Measurements from ENCODE around the gene SBF2.
"Not testable (repeated sequence)": the region's sequence is repeated elsewhere in the genome, so short reads cannot be mapped to it uniquely, and the experiment has no call there.

SBF2 gene

DNA sequence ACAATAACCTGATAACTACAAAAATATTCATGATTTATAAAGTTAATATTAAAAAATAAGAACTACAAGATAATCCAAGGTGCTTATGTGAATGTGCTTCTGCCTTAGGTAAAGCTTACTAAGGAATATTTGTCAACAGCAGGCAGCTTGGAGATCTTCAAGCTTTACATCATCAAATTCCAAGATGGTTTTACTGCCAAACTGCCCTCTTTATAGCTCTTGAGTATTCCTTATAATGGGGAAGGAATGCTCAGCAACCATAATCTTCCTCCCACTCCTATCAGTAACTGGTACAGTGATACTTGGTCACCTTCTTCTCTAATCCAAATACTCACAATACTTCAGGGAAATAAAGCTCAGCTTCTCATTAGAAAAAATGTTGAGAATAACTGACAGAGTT is 30.1 kb downstream of the SBF2 start:
- no peak for DNase-seq

DNA sequence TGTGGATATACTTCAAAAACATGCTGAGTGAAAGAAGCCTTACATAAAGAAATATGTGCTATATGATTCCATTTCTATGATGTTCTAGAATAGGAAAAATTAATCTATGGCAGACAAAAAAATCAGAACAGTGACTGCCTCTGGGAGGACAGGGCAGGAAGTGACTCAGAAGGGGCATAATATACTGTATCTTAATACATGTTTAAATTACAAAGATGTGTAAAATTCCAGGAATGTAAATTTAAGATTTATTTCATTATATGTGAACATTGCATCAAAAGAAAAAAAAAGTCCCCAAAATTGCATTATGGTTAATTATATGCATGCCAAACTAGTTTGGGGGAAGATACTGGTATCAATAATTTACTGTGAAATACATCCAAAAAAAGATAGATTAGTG is 32.2 kb downstream of the SBF2 start:
- DNase-seq, result no peak

DNA sequence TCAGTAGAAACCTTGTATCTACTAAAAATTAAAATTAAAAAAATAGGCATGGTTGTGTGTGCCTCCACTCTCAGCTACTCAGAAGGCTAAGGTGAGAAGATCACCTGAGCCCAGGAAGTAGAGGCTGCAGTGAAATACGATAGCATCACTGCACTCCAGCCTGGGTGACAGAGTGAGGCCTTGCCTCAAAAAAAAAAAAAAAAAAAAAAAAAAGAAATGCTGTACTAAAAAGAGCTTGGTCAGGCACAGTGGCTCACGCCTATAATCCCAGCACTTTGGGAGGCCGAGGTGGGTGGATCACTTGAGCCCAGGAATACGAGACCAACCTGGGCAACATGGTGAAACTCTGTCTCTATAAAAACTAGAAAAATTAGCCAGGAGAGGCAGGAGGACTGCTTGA is 36.5 kb downstream of the SBF2 start:
- DNase-seq, result no peak

DNA sequence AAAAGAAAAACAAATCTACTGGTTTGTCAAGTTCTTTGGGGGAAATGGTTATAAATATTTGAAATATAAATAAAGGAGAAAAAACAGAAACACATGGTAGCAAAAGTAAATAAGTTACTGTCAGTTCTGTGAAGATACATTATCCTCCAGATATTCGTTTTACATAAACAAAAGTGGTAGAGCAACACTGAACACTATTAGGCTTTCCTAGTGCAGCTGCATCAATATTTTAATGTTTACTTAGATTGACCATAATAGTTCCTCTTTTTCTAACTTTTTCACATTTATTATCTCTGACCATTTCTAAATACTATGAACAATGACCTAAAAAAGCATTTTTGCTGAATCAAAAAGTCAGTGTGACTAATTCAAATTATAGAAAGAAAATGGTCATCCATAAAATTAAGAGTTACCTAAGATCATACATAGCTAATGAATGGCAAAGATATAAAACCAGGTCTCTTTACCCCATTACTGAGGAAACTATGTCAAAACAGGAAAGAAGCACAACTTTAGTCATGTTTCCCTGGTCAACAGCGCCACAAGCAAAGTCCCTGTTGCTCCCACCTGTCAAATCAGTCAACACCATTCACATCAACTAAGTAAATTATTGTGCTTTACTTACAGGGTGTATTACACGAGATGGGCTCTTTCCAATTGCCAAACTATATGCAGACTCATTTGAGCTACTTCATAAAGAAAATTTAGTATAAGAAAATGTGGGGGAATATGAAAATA is 38.5 kb downstream of the SBF2 start:
- no peak for DNase-seq

DNA sequence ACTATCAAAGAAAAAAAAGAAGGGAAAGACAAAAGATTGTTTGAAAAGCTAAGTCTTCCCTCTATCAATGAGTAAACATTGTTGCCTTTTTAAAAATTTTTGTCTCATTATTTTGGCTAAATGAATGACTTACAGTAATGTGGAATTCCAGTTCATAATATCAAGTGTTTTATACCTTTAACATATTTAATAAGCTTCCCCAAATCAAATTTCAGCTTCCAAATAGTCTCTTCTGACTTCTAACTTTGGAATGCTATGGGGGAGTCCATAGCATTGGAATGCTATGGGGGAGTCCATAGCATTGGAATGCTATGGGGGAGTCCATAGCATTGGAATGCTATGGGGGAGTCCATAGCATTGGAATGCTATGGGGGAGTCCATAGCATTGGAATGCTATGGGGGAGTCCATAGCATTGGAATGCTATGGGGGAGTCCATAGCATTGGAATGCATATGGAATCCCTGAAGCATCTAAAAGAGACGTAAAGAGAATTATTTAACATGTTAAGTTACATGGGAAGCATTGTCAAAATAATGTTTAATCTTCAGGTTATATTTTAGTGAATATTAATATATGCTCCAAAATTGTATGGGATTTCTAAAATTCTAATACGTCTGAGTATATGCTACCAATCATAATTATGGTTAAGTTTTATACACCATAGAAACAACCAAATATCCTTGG is 44.4 kb downstream of the SBF2 start:
- DNase-seq, result not testable (repeated sequence)

DNA sequence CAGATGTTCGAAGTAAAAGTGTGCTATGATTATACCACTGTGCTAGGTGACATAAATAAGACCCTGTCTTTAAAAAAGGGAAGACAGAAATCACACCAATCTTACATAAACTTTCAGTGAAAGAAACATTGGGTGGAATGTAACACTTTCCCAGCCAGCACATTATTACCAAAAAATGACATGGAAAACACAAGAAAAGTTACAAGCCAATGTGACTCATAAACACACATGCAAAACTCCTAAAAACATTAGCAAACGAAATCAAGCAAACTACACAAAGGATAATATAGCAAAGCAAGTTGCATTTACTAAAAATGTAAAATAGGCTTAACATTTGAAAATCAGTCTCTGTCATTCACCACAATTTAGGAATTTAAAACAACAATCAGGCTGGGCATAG is 47.0 kb downstream of the SBF2 start:
- no peak for DNase-seq

DNA sequence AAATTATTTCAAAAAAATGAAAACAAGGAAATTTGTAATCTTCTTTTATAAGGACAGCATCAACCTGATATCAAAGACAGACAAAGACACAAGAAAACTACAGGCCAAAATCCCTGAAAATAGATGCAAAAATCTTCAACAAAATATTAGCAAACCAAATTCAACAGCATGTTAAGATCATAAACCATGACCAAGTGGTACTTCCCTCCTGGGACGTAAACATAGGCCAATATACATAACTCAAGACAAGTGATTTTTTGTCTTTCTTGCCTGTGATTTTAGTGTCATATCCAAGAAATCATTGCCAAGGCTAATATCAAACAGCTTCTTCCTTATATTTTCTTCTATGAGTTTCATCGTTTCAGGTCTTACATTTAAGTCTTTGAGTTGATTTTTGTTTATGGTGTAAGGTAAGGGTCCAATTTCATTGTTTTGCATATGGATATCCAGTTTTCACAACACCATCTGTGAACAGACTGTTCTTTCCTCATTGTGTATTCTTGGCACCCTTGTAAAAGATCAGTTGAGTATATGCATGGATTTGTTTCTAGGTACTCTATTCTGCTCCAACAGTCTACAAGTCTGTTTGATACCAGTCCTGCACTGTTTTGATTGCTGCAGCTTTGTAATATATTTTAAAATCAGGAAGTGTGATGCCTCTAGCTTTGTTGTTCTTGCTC is 50.0 kb downstream of the SBF2 start:
- no peak for DNase-seq

DNA sequence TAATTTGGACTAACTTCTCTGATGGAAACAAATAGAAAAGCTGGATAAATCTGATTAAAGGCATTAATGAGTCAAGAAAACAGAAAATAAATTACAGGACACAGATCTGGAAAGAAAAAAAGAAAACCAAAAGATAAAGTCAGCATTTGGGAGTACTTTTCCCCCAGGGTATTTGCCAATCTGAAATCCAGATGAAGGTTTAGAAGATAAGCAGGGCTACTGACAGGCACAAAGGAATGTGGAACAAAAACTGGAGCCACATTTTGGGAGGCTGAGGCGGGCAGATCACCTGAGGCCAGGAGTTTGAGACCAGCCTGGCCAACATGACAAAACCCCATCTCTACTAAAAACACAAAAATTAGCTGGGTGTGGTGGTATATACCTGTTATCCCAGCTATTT is 57.2 kb downstream of the SBF2 start:
- DNase-seq, result no peak

DNA sequence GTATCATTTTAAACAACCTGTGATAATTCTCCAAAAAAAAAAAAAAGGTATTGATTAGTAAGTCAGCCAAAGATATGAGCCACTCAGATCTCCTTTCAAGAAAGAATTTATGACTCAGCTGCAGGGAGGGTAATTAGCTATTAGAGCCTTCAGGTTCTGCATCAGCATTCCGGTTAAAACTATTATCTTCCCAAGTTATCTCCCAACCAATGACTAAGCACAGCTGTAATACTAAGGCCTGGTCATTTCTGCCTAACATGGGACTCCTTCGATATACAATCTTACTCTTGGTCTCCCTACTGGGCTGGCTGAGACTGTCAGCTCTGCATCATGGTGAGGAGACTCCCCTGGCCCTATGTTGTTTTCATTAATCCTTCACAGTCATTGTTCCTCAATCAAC is 60.4 kb downstream of the SBF2 start:
- no peak for DNase-seq

DNA sequence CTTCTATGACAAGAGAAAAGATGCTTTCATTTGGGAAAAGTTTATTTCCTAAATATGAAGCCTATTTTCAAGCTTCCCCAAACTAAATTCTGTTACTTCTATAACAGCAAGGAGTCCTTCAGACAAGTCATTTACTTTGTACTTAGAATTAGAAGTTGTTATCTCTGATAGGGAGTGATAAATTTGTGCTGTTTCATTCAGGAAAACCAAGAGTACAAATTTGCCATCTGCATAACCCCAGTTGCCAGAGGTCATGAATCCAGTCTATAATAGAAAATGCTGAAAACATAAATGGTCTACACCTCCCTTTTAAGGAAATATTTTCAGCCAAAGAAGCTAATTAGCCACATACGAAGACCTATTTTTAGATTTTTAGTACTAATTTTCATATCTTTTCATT is 61.3 kb downstream of the SBF2 start:
- no peak for DNase-seq

DNA sequence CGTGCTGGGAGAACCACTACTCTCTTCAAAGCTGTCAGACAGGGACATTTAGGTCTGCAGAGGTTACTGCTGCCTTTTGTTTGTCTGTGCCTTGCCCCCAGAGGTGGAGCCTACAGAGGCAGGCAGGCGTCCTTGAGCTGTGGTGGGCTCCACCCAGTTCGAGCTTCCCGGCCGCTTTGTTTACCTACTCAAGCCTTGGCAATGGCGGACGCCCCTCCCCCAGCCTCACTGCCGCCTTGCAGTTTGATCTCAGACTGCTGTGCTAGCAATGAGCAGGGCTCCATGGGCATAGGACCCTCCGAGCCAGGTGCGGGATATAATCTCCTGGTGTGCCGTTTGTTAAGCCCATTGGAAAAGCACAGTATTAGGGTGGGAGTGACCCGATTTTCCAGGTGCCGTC is 62.2 kb downstream of the SBF2 start:
- DNase-seq, result not testable (repeated sequence)

DNA sequence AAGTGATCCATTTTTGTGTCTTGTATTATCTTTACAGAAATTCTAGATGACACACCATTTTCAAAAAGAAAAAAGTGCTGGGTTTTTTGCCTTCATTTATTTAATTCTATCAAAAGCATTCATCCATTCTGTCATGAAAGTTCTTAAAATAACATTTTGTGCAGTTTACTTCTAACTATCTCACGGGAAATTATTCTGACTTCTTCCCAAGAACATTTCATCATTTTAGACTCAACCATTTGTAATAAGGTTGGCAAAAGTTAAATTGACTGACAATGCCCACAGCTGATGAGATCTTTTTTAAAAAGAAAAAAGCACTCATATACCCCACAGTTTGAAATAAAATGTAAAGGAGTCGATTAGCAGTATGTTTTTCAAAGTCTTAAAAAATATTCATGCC is 68.5 kb downstream of the SBF2 start:
- DNase-seq, result no peak

DNA sequence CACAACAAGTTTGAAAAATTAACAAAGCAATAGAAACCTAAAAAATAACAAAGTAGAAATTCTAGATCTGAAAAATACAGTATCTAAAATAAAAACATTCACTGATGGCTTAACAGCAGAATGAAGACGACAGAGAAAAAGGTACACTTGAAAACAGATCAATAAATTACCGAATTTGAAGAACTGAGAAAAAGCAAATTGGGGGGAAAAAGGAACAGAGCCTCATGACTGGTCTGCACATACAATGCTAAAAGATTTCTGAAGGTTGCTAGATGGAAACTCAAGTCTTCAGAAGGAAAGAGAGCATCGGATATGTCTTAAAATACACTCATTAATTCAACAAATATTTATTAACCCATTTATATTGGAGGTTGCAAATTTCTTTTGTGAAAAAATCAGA is 71.6 kb downstream of the SBF2 start:
- DNase-seq, result no peak

DNA sequence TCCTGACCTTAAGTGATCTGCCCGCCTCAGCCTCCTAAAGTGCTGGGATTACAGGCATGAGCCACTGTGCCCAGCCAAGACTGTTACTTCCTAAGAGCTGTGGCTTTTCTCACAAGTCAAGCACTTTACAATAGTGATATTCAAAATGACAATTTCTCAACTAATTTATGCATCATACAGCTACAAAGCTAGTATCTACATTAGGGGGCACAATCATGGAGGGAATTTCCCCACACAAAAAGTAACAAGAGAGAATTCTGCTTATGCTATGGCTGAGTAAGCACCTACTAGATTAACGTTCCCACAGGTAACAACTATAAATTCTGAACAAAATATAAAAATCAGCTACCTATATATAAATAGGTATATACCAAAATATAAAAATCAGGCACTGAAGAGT is 72.7 kb downstream of the SBF2 start:
- DNase-seq, result no peak

DNA sequence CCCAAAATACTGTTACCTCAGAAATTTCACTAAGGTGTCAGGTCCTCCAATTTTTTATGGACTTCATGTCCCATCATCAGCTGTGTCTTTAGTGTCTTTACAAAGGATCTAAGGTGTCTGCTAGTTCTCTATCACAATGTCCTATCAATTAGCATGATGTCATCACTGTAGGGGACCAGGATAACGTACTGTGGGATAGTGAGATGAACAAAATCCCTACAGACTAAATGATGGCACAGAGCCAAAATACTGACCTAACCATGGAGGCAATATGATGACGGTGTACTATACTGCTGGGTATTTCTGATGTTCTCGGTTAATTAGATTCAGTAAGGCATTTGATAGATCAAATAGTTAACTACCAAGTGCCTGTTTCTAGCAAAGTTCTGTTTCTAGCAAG is 82.5 kb downstream of the SBF2 start:
- no peak for DNase-seq

DNA sequence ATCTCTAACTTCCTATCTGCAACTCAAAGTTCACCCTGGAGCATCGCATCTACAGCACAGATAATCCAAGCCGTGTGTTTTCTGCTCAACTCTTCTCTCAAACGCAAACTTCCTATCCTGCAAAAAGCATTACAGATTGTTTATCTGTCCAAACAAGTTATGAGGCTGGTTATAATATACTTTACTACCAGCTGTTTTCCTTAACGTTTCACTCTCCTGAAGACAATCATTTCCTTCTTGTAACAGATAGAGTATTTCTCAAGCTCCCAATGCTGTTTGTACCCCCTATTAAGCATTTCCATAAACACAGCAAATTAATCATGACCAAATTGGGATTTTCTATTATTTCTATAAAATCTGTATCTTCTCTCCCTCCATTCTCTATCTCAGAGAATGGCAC is 84.7 kb downstream of the SBF2 start:
- DNase-seq, result no peak

DNA sequence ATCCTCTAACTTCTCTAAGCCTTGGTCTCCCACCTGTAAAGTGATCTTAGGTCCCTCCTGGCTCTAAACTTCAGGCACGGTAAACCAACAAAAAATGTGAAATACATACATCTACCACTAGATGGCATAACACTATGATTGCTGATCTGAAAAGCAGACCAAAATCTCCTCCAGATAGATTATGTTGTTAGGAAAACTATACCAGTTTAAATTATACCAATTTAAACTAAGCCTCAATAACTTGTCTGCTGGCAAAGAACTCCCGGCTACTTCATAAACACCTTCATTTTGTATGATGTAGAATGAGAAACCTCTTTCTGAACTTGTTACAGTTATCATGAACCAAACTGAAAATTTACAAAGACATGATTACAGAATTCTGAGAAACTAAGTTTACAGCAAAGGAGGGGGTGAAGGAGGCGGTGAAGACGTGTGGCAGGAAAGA is 85.9 kb downstream of the SBF2 start:
- DNase-seq, result no peak

DNA sequence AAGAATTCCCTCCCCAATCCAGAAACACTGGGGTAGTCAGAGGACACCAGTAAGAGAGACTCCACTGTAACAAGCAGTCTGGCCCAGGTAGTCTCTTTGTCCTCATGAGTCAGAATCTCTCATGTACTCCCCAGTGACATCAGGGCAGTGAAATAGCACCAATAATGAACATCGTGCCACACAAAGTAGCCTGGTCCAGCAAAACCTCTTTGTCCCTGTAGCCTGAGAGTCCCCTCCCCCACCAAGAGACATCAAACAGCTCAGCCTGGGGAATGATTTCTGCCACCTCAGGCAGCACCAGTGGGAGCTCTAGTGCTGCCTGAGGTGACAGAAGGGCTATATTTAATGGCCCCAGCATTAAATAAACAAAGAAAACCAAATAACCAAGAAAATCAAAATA is 88.1 kb downstream of the SBF2 start:
- DNase-seq, result no peak

DNA sequence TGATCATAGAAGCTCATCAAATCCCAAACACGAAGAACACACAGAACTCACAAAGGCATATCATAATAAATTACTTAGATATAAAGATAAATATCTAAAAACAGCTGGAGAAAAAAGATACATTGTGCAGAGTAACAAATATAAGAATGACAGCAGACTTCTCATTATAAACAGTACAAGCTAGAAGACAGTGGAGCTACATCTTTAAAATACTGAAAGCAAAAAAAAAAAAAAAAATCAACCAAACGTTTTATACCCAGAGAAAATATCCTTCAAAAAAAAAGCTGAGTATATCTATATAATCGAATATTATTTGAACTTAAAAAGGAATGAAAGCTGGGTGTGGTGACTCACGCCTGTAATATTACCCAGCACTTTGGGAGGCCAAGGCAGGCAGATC is 90.0 kb downstream of the SBF2 start:
- DNase-seq, result no peak

DNA sequence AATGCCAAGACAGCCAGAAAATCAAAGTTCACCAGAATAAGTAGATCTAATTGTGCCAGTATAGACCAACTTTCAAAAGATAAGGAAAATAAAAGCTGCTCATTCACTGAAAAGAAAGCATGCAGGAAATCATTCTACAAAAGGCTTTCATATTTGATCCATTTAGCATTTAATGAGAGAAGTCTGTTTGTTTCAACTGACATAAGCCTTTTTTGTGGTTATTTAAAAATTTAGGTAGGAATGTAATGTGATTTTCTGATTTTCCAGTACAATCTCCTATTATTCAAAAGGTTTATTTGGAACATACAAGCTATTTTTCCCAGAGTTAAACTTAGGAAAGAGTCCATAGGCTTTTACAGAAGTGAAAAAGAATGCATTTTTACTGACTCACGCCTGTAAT is 92.7 kb downstream of the SBF2 start:
- DNase-seq, result no peak

DNA sequence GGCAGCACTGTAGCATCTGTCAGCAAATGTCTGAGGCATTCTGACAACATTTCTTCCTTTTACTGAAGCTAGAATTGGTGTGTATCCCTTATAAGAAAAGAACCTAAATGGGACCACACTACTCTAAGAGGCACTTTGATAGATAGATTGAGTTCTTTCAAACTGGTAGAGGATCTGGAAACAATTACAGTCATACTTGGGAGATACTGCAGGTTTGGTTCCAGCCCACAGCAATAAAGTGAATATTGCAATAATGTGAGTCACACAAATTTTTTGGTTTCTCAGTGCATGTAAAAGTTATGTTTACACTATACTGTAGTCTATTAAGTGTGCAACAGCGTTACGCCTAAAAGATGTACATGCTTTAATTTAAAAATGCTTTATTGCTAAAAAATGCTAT is 96.9 kb downstream of the SBF2 start:
- no peak for DNase-seq

DNA sequence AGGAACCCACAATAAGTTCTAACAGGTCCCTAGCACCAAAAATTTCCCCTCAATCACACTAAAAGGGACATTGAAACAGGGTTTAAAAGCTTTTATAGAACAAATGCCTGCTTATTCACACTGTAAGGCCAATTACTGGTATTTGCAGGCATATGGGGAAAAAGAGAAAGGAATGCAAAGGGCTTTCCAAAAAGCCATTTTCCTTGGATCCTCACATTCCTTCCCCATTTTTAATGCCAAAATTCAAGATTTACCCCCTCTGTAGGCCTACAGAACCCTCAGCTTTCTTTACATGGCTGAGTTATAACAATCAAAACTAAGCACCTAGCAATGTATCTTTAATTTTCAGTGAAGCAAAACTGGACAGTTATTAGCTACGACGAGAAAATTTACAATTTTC is 102.0 kb downstream of the SBF2 start:
- no peak for DNase-seq

DNA sequence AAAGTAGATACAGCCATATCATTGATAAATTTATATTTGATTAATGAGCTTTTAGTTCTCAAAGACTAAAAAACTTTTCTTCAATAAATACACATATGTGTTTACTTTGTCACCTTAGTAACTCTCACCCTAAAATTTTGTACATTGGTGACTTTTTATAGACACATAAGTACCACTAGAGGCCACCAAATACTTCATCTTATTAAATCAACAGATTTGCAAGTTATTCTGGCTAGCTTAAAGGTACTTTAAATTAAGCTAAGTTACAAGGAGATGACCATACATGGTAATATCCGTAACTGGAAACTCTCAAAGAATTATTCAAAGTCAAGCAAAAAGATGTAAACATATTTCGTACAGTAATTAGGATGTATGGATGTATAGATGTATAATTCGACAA is 112.2 kb downstream of the SBF2 start:
- no peak for DNase-seq

DNA sequence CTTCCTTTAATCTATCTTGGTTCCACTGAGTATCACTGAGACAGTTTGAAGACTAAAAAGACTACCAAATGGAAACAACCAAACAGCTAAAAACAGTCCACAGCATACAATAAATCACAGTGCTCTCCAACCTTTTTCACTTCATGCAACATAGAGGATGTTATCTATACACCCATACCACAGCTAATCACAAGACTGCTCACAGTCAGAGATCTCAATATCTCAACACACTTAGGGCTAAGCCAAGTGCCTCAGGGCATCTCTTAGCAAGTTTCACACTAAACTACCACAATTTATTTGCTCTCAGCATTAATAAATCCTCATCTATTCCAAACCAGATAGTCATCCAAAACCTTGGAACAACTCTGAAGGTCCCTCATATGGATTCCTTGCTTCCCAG is 129.4 kb downstream of the SBF2 start:
- no peak for DNase-seq

All from activated CD8-positive, alpha-beta memory T cell treated with anti-CD3 and anti-CD28 coated beads, Interleukin-2, amount 50 U/mL, for 4 hours (primary cell).